Memory B cell (primary cell): Measurements from ENCODE around the gene E2F2.
"Not testable (repeated sequence)": the region's sequence is repeated elsewhere in the genome, so short reads cannot be mapped to it uniquely, and the experiment has no call there.

Source experiments
- ATAC-seq: fragments of 150-1000 bp; cut with Tn5 transposase; 2 replicates; pipeline ENCODE4 v1.10.0; 2021; ENCODE audit warnings: low read depth, mild to moderate bottlenecking, moderate library complexity
- DNase-seq, 2 donors: peaks; one replicate each; pipeline ENCODE4 v3.0.0; 2022; ENCODE audit warnings: low spot score in 2 of 2
- H3K27ac Mint-ChIP-seq: one replicate; pipeline ENCODE4 v1.8.0; 2022; ENCODE audit warnings: mild to moderate bottlenecking, moderate library complexity, mixed read lengths
- H3K27me3 Mint-ChIP-seq: one replicate; pipeline ENCODE4 v1.8.0; 2022; ENCODE audit warnings: mixed read lengths
- H3K36me3 Mint-ChIP-seq: one replicate; pipeline ENCODE4 v1.8.0; 2022; ENCODE audit warnings: mild to moderate bottlenecking, mixed read lengths
- H3K4me1 Mint-ChIP-seq: one replicate; pipeline ENCODE4 v1.8.0; 2022; ENCODE audit warnings: mixed read lengths
- H3K4me3 Mint-ChIP-seq: one replicate; pipeline ENCODE4 v1.8.0; 2022; ENCODE audit warnings: mild to moderate bottlenecking, moderate library complexity, mixed read lengths
- H3K9me3 Mint-ChIP-seq: one replicate; pipeline ENCODE4 v1.8.0; 2022; ENCODE audit warnings: mixed read lengths

The E2F2 gene

DNA sequence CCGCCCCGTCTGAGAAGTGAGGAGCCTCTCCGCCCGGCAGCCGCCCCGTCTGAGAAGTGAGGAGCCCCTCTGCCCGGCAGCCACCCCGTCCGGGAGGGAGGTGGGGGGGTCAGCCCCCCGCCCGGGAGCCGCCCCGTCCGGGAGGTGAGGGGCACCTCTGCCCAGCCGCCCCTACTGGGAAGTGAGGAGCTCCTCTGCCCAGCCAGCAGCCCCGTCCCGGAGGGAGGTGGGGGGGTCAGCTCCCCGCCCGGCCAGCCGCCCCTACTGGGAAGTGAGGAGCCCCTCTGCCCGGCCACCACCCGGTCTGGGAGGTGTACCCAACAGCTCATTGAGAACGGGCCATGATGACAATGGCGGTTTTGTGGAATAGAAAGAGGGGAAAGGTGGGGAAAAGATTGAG, 26.9 kb downstream of the E2F2 start:
- not testable (repeated sequence) for DNase-seq, H3K27ac Mint-ChIP-seq, H3K27me3 Mint-ChIP-seq, ATAC-seq, H3K4me3 Mint-ChIP-seq, H3K36me3 Mint-ChIP-seq, H3K9me3 Mint-ChIP-seq
- peaks cover 11% of the 10 kb centered on the region for H3K4me1 Mint-ChIP-seq

- ATAC-seq (no peak), DNase-seq (no peak)
- Mint-ChIP-seq H3K27me3 (no peaks in the 10 kb centered on the region), H3K9me3 (no peaks in the 10 kb centered on the region), H3K27ac (no peak overlapping the region), H3K4me3 (no peak overlapping the region), H3K4me1 (peaks cover 11% of the 10 kb centered on the region), H3K36me3 (peaks cover 2% of the 10 kb centered on the region)
Observed at GRCh38 chr1:23502951-23503350, 28.1 kb downstream of the E2F2 start.

DNA sequence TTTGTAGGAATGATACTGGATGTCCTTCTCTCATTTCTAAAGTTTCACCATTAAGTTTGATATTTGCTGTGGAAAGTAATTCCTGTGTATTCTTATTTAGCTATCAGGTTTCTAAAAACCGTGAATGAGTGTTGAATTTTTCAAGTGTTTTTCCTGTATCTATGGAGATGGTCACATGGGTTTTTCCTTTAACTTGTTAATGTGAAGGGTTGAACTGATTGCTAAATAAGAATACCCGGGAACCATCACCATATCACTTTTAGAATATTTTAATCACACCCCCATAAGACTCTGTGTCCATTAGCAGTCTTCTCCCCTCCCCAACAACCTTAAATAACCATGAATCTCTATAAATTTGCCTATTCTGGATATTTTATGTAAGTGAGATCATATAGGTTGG, 30.6 kb downstream of the E2F2 start:
- Mint-ChIP-seq H3K4me3 (no peak overlapping the region), H3K27me3 (no peaks in the 10 kb centered on the region), H3K9me3 (no peaks in the 10 kb centered on the region), H3K27ac (peak overlapping the region; percentile 24), H3K36me3 (peaks cover 2% of the 10 kb centered on the region), H3K4me1 (peaks cover 14% of the 10 kb centered on the region)
- ATAC-seq: no peak
- DNase-seq: no peak

GRCh38 chr1:23497777-23498439, 33.1 kb downstream of the E2F2 start:
- H3K27ac Mint-ChIP-seq: no peak overlapping the region
- no peaks in the 10 kb centered on the region for H3K36me3 Mint-ChIP-seq
- H3K27me3 Mint-ChIP-seq: no peaks in the 10 kb centered on the region

GRCh38 chr1:23496490-23497181, 34.4 kb downstream of the E2F2 start:
- Mint-ChIP-seq H3K27me3 (peaks cover 4% of the 10 kb centered on the region), H3K27ac (no peak overlapping the region), H3K4me3 (no peak overlapping the region), H3K9me3 (no peaks in the 10 kb centered on the region), H3K4me1 (peaks cover 12% of the 10 kb centered on the region), H3K36me3 (no peaks in the 10 kb centered on the region)
- DNase-seq: no peak
- ATAC-seq: no peak

More at GRCh38 chr1:23497777-23498439, 33.1 kb downstream of the E2F2 start:
- no peak for ATAC-seq
- no peak overlapping the region for H3K4me3 Mint-ChIP-seq
- no peak for DNase-seq
- H3K4me1 Mint-ChIP-seq: peaks cover 14% of the 10 kb centered on the region
- H3K9me3 Mint-ChIP-seq: no peaks in the 10 kb centered on the region

- ATAC-seq, H3K27ac Mint-ChIP-seq, H3K36me3 Mint-ChIP-seq, H3K9me3 Mint-ChIP-seq, H3K4me1 Mint-ChIP-seq, DNase-seq, H3K4me3 Mint-ChIP-seq, H3K27me3 Mint-ChIP-seq: not testable (repeated sequence)
Observed at GRCh38 chr1:23494836-23495235, 36.2 kb downstream of the E2F2 start.

- not testable (repeated sequence) for H3K4me3 Mint-ChIP-seq, DNase-seq, H3K4me1 Mint-ChIP-seq, H3K36me3 Mint-ChIP-seq, H3K27ac Mint-ChIP-seq, H3K9me3 Mint-ChIP-seq, ATAC-seq
- peaks cover 14% of the 10 kb centered on the region for H3K27me3 Mint-ChIP-seq
Observed at GRCh38 chr1:23492776-23493175, 38.3 kb downstream of the E2F2 start.

- Mint-ChIP-seq H3K4me1 (no peaks in the 10 kb centered on the region), H3K4me3 (no peak overlapping the region), H3K27me3 (peaks cover 14% of the 10 kb centered on the region), H3K9me3 (no peaks in the 10 kb centered on the region), H3K36me3 (no peaks in the 10 kb centered on the region), H3K27ac (no peak overlapping the region)
- ATAC-seq (no peak), DNase-seq (no peak)
Observed at GRCh38 chr1:23492132-23492720, 38.8 kb downstream of the E2F2 start.

GRCh38 chr1:23489842-23490241, 41.2 kb downstream of the E2F2 start:
- Mint-ChIP-seq H3K4me1 (peaks cover 1% of the 10 kb centered on the region), H3K36me3 (no peaks in the 10 kb centered on the region), H3K4me3 (no peak overlapping the region), H3K27me3 (peaks cover 14% of the 10 kb centered on the region), H3K9me3 (no peaks in the 10 kb centered on the region), H3K27ac (no peak overlapping the region)
- ATAC-seq: no peak
- no peak for DNase-seq

DNA sequence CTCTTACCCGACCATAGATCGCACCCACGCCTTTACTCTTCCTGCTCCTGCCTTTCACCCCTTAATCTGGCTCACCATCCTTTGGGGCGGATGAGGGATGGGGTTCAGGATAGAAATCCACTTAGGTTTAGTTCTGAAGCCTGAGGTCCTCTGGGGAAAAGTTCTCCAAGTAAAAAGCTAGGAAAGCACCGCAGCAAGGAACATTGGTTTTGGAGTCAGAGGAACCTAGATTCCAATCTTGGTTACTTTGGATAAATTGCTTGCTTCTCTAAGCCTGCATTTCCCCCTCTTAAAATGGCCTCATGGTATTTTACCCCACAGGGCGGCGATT, 46.1 kb downstream of the E2F2 start:
- H3K4me3 Mint-ChIP-seq: peak overlapping the region; percentile 89
- H3K27ac Mint-ChIP-seq: peak overlapping the region; percentile 82
- DNase-seq (no peak), ATAC-seq (no peak)
- H3K4me1 Mint-ChIP-seq: peaks cover 24% of the 10 kb centered on the region
- no peaks in the 10 kb centered on the region for H3K9me3 Mint-ChIP-seq
- no peaks in the 10 kb centered on the region for H3K36me3 Mint-ChIP-seq
- H3K27me3 Mint-ChIP-seq: peaks cover 9% of the 10 kb centered on the region

GRCh38 chr1:23484253-23485001, 46.6 kb downstream of the E2F2 start:
- peak overlapping the region; percentile 82 for H3K27ac Mint-ChIP-seq
- peaks cover 24% of the 10 kb centered on the region for H3K4me1 Mint-ChIP-seq
- peak; percentile 78 for ATAC-seq
- H3K27me3 Mint-ChIP-seq: peaks cover 9% of the 10 kb centered on the region
- H3K9me3 Mint-ChIP-seq: no peaks in the 10 kb centered on the region
- DNase-seq: peak; percentile 83 to 85
- no peaks in the 10 kb centered on the region for H3K36me3 Mint-ChIP-seq
- H3K4me3 Mint-ChIP-seq: peak overlapping the region; percentile 89

DNA sequence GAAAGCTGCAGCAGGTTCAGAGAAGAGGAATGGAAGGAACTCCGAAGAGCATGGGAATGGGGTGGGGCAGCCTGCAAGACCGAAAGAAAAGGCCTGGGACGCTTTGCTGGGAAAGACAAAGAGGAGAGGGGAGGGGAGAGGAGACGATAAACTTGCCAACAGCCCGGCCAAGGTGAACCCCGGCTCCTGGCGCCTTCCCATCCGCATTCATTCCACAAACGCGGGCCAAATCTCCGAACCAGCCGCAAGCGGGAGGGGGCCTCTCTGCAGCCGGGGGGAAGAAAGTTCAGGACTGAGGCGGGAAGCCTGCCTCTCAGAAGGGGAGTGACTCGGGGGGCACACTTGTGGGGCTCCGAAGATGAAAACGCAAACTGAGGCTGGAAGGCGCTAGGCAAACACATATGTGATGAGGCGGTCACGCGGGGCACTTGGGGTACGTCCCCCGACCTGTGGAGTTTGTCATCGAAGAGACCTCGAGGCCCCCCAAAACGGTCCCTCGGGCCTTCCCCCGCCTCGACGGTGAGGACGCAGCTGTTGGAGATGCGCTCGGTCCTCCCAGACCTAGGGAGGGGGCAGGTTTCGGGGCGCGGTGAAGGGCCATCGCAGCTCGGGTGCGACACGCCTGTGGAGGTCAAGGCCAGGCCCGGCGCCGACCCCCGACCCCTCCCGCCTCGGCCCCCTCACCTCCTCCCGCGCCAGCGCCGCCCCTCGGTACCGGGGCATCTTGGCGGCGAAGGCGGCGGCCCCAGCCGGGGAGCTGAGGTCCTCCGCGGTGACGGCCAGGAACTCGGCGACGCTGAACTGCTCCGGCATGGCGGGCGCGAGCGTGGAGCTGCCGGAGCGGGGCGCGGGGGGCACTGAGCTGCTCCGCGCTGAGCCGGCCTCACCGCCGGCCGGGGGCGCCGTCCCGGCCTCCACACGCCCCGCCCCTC, 47.4 kb downstream of the E2F2 start, which contains the start of gene ASAP3:
TSS of gene ASAP3 (minus strand) at position 859 of the 932 bp plus-strand sequence. CDS start at position 813, 46 bp downstream.
- Mint-ChIP-seq H3K4me3 (peak within 1 kb of the TSS; percentile 89), H3K27me3 (peaks cover 9% of the 10 kb centered on the region), H3K4me1 (peaks cover 24% of the 10 kb centered on the region), H3K9me3 (no peaks in the 10 kb centered on the region), H3K27ac (peak within 1 kb of the TSS; percentile 82), H3K36me3 (no peaks in the 10 kb centered on the region)
- ATAC-seq: peak; percentile 50
- DNase-seq: no peak

GRCh38 chr1:23481904-23482303, 49.1 kb downstream of the E2F2 start:
- Mint-ChIP-seq H3K27ac (no peak overlapping the region), H3K27me3 (peaks cover 5% of the 10 kb centered on the region), H3K9me3 (no peaks in the 10 kb centered on the region), H3K4me1 (peaks cover 24% of the 10 kb centered on the region), H3K4me3 (no peak overlapping the region), H3K36me3 (no peaks in the 10 kb centered on the region)
- DNase-seq: no peak
- ATAC-seq: no peak
